Stimulated activated CD4-positive, alpha-beta T cell treated with anti-CD3 and anti-CD28 coated beads, Interleukin-12 subunit alpha, Interleukin-12 subunit beta, amount 100 ng/mL, for 48 hours (primary cell): ENCODE results near the gene PSKH1.
"Not testable (repeated sequence)": the region's sequence is repeated elsewhere in the genome, so short reads cannot be mapped to it uniquely, and the experiment has no call there.

Experiments used
- DNase-seq, 3 donors: peaks; one replicate each; pipeline ENCODE4 v3.0.0-alpha.2; 2020; ENCODE audit warnings: low read depth in 2 of 3, low spot score in 1 of 3

The PSKH1 gene

GRCh38 chr16:67885976-67886375, 7.1 kb upstream of the PSKH1 start:
- DNase-seq = no peak

DNA sequence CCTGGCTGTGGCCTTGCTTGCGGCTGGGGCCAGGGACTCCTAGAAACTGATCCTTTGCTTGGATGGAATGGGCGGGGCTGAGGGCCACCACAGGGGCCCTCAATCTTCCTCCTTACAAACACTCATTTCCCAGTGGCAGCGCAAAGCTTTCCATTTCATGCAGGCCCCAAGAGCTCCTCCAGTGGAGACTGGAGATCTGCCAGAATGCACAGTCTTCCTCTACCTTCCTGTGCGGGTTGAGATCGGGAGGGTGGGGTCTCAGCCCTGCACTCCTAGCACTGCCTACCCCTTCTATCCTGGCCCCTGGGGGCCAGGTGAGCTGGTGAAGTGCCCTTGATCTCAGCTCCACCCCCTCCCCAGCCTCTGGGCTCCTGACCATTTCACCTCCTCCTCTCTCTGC, 6.7 kb upstream of the PSKH1 start:
- no peak for DNase-seq

GRCh38 chr16:67888331-67888730, 4.7 kb upstream of the PSKH1 start:
- no peak for DNase-seq

DNA sequence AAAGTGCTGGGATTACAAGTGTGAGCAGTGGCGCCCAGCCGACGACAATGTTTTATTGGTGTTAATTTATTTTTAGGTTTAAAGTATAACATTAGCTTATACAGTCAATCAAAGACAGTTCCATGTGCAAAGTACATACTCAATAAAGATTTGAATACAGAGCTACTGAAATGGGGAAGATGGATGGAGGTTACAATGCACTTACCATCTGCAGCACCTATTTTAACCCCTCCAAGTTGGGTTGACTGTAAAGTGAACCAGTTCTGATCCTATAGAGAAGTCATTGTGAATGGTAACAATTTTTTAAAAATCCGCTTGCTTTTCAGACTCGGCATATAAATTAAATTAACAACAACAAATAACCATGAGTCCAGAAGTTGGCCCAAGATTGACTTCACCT, 679 bp upstream of the PSKH1 start:
- DNase-seq = no peak

DNA sequence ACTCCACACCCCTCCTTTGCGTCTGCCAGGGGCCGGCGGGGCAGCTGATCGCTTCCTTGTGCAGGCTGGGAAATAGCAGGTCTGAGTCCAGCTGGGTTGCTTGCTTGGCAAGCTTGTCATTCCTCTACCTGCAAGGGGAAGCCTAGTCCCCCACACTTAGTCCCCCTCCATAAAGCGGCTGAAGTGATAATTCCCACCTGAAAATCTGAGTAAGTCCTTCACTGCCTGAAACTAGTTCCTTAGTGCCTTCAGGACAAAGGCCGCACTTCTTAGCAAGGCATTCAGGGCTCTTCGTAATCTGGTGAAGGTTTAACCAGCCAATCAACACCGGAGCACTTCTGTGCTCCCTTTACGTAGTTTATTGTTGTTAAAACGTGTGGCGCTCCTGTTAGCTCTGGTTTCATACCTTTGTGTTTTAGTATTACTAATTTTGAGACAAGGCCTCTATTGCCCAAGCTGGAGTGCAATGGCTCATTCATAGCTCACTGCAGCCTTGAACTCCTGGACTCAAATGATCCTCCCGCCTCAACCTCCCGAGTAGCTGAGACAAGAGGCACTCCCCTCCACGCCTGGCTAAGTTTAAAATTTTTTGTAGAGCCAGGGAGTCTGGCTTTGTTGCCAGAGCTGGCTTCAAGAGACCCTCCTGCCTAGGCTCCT, 817 bp downstream of the PSKH1 start:
- no peak for DNase-seq

- no peak for DNase-seq
Measured at GRCh38 chr16:67897231-67897630, 4.2 kb downstream of the PSKH1 start.

GRCh38 chr16:67901734-67902133, 8.7 kb downstream of the PSKH1 start:
- no peak for DNase-seq

GRCh38 chr16:67902831-67903230, 9.8 kb downstream of the PSKH1 start:
- no peak for DNase-seq

- DNase-seq = no peak
Measured at GRCh38 chr16:67907397-67908180, 14.5 kb downstream of the PSKH1 start.

- no peak for DNase-seq
Measured at GRCh38 chr16:67909056-67909742, 16.1 kb downstream of the PSKH1 start.

DNA sequence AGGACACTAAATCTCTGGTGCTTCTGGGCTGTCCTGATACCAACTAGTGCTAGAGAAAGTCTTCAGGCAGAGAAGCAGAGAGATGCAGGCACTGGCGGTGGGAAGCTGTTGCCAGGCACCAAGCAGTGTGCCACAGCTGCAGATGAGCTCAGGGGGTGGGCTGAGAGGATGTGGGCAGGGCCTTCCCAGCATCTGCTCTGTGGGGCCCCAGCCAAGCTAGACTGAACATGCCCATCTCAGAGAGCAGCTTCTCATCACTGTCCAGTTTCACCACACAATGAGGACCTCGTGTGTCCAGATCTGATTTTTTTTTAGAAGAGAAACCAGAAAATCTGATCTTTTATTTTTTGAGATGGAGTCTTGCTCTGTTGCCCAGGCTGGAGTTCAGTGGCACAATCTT, 17.1 kb downstream of the PSKH1 start:
- no peak for DNase-seq

GRCh38 chr16:67914758-67915495, 21.9 kb downstream of the PSKH1 start:
- DNase-seq = no peak

DNA sequence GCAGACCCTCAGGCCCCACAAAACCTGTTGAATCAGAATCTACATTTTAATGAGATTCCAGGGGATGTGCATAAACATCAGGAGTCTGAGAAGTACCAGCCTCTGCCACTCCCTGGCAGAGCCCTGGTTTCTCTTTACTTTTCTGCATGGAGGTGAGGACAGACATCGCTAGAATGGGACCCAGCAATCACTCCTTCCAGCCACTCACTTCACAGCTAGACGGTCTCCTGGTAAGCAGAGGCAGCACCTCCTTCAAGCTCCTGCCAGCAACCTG, 22.4 kb downstream of the PSKH1 start:
- DNase-seq = not testable (repeated sequence)

GRCh38 chr16:67915831-67916723, 23.0 kb downstream of the PSKH1 start:
- DNase-seq = no peak

DNA sequence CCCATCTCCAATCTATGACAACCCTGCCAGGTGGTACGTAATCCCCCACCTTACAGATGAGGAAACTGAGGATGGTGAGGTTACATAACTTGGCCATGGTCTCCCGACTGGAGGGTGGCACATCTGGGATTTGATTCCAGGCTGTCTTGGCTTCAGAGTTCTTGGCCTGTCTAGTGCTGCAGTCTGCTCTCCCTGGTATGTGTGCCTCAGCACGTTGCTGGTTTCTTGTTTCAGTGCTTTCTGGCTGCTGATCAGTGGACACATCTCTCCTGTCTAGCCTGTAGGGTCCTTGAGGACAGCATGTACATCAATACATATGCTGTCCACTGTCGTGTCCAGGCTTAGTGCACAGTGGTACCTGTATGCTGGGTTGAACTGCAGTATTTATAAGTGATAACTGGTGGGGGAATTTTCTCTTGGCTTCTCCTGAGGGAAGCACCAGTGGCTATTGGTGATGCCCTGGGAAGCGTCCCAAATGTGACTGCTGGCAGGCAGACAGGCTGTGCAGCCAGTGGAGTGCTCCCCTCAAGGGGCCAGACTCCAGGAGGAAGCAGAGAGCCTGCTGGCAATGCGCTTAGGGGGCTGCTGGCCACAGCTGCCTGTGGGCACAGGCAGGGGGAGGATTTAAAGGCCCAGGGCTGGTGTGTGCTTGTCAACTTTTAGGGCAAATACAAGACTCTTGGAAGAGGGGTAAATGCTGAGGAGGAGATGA, 24.2 kb downstream of the PSKH1 start:
- no peak for DNase-seq

DNA sequence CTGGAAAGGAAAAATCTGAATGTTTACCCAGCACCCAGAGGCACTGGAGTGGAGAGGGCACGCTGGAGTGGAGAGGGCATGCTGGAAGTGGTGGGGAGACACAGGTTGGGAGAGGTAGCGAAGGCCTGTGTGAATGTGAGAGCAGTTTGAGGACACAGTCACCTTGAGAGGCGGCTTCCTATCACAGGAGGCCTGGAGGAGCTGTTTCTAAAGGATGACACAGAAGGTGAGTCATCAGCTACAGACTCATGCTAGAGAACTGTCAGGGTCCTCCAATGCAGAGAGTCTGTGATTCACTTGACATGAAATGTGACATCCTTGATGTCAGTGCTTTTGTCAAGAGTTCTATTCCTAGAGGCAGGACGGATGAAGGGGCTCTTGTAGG, 24.8 kb downstream of the PSKH1 start:
- DNase-seq = peak; percentile 40 to 55 (median 50)

DNA sequence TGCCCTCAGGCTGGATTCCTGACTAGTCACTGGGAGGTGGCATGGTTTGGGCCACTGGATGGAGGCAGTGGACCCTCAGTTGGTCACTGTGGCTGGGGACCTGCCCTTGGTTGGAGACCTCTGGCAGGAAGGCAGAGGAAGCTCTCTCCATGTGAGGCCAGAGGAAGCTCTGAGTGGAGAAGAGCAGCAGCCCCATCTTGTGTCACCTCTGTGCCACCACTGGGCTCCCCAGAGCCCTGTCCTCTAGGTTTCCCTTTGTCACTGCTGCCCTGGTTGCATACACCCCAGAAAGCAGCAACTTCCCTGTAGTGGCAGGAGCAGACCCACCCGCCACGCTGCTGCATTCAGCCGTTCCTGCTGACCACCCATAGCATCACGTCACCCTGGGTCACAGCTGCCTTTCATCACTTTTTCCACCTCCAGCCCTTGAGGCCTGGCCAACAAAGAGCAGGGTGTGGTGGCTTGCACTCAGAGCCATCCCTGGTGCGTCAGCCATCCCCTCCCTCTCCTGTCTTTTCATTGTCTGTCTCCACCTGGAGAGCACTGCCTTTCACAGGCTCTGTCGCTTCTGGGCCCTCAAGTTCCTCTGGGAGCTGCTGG, 26.7 kb downstream of the PSKH1 start:
- DNase-seq = no peak

- DNase-seq = no peak
Measured at GRCh38 chr16:67922221-67922620, 29.2 kb downstream of the PSKH1 start.

GRCh38 chr16:67922740-67923139, 29.7 kb downstream of the PSKH1 start:
- DNase-seq = no peak
